GM12878 (cell line): Measurements from ENCODE around the gene LRRC8B. TPM values are rescaled to one million over a fixed set of nuclear protein-coding genes. Genes with fewer than 3 reads are reported as not detected.

Experiments used
- ATAC-seq: fragments of 200-7000 bp; cut with Tn5 transposase; 3 replicates; pipeline ENCODE4 v1.9.1; 2020; ENCODE audit warnings: mild to moderate bottlenecking, moderate library complexity
- BruUV-seq: library from RNA; stranded (reverse); fragments of 400-500 nt; replicated peaks from 2 replicates; lab custom pipeline; 2021; lab: Mats Ljungman, UMichigan
- CTCF ChIA-PET: fragments of 300-600 bp; sonication (Branson Sonifier 250); formaldehyde crosslinking; extraction: SDS; loops from one replicate; lab custom pipeline; 2021; ENCODE audit warnings: inconsistent platforms; lab: Yijun Ruan, JAX
- POLR2A ChIA-PET: fragments of 350-600 bp; formaldehyde crosslinking; extraction: SDS; loops from one replicate; lab custom pipeline; 2021; ENCODE audit warnings: inconsistent platforms; lab: Charles Lee
- RAD21 ChIA-PET: fragments of 300-600 bp; sonication (Branson Sonifier 250); formaldehyde crosslinking; loops from one replicate; lab custom pipeline; 2023; ENCODE audit warnings: antibody characterized with exemption; ENCODE audit not compliant: unreplicated experiment; lab: Charles Lee
- SMC1A ChIA-PET: fragments of 300-600 bp; sonication (Branson Sonifier 250); formaldehyde crosslinking; loops from one replicate; lab custom pipeline; 2023; ENCODE audit not compliant: unreplicated experiment, uncharacterized antibody; lab: Charles Lee
- DNase-seq: peaks from one replicate; pipeline ENCODE4 v3.0.0-alpha.2; 2011; ENCODE audit warnings: low read depth, low spot score
- FAIRE-seq: peaks from 3 replicates; lab custom pipeline; 2011; peaks lifted over from hg19 to GRCh38; lab: Jason Lieb, UNC
- H2AFZ ChIP-seq: 2 replicates; pipeline ENCODE4 v1.6.0; 2011; ENCODE audit warnings: low read depth, low read length, control low read depth; ENCODE audit not compliant: control insufficient read depth
- H3K27ac ChIP-seq: 2 replicates; pipeline ENCODE4 v1.5.1; 2011; ENCODE audit warnings: control low read depth; ENCODE audit not compliant: control insufficient read depth, insufficient read depth
- H3K27me3 ChIP-seq, 2 experiments: replicated peaks in 1 of 2; 2 replicates each; pipeline versions ENCODE4 v1.6.0 to v1.6.1; 2011; ENCODE audit warnings: low read length in 1 of 2; ENCODE audit not compliant: control insufficient read depth in 2 of 2, insufficient read depth in 2 of 2
- H3K36me3 ChIP-seq, 2 experiments: 2 replicates each; pipeline ENCODE4 v1.5.1; 2011; ENCODE audit warnings: low read length in 1 of 2; ENCODE audit not compliant: control insufficient read depth in 2 of 2, insufficient read depth in 2 of 2
- H3K4me1 ChIP-seq: 2 replicates; pipeline ENCODE4 v1.6.1; 2011; ENCODE audit warnings: mild to moderate bottlenecking, low read length, moderate library complexity, mixed read lengths; ENCODE audit not compliant: control insufficient read depth, insufficient read depth
- H3K4me2 ChIP-seq: 2 replicates; pipeline ENCODE4 v1.6.0; 2011; ENCODE audit warnings: control low read depth; ENCODE audit not compliant: control insufficient read depth, insufficient read depth
- H3K4me3 ChIP-seq: fragments of 200-600 bp; sonication (generic); 2 replicates; pipeline ENCODE4 v1.5.1; 2016
- H3K79me2 ChIP-seq: 2 replicates; pipeline ENCODE4 v1.6.0; 2011; ENCODE audit warnings: low read length; ENCODE audit not compliant: control insufficient read depth, insufficient read depth
- H3K9ac ChIP-seq: 2 replicates; pipeline ENCODE4 v1.8.0; 2011; ENCODE audit warnings: low read length, control low read depth, mixed read lengths; ENCODE audit not compliant: control insufficient read depth, insufficient read depth
- H3K9me3 ChIP-seq: replicated peaks from 3 replicates; pipeline ENCODE4 v1.5.1; 2011; ENCODE audit warnings: mild to moderate bottlenecking, low read length; ENCODE audit not compliant: control insufficient read depth, insufficient read depth
- H4K20me1 ChIP-seq: 2 replicates; pipeline ENCODE4 v1.6.0; 2011; ENCODE audit not compliant: control insufficient read depth, insufficient read depth
- CTCF ChIP-seq, 3 experiments: IDR thresholded peaks in 2 of 3; conservative IDR thresholded peaks in 1 of 3; 2 replicates each; pipeline ENCODE4 v1.5.1; 2011; ENCODE audit warnings: low read depth in 3 of 3, low read length in 3 of 3, mild to moderate bottlenecking in 3 of 3, control low read depth in 2 of 3, moderate library complexity in 2 of 3, inconsistent platforms in 1 of 3, mixed read lengths in 1 of 3; ENCODE audit not compliant: control insufficient read depth in 2 of 3, insufficient read depth in 1 of 3; ENCODE audit errors: extremely low read depth in 1 of 3
- NFIC ChIP-seq: IDR thresholded peaks from 2 replicates; pipeline ENCODE4 v1.6.1; 2012; ENCODE audit warnings: low read depth, mild to moderate bottlenecking, inconsistent platforms, low read length, moderate library complexity
- NR2C2 ChIP-seq: IDR thresholded peaks from 2 replicates; pipeline ENCODE4 v1.6.1; 2011; ENCODE audit warnings: borderline replicate concordance, low read depth; ENCODE audit not compliant: control insufficient read depth, insufficient read length
- RAD21 ChIP-seq: IDR thresholded peaks from 2 replicates; pipeline ENCODE4 v1.6.1; 2011; ENCODE audit warnings: mild to moderate bottlenecking, low read depth, low read length, moderate library complexity; ENCODE audit not compliant: insufficient read depth
- WGBS: methylation state at CpG from one replicate; pipeline ENCODE4 v1.1.6; 2016; ENCODE audit warnings: low lambda C conversion rate; ENCODE audit not compliant: insufficient replicate concordance, insufficient coverage; ENCODE audit errors: missing lambda C conversion rate; 5-methylcytosine and 5-hydroxymethylcytosine counted together
- in situ Hi-C: fragments of 300-500 bp; cut with MboI; formaldehyde crosslinking; loops from 9 replicates; pipeline ENCODE4 v1.14.3; 2018; ENCODE audit warnings: mixed read lengths
- intact Hi-C: fragments of 100-400 bp; cut with micrococcal nuclease; formaldehyde crosslinking; loops from one replicate; pipeline ENCODE4 v1.14.2; 2022; ENCODE audit not compliant: unreplicated experiment
- polyA plus RNA-seq, 11 experiments: library from polyadenylated mRNA; depleted of rRNA in 4 of 11; unstranded in 6 of 11; stranded (reverse) in 5 of 11; fragments of >200 nt; fragmentation: Nextera tagmentation in 4 of 11; fragmentation: Illumina TruSeq in 1 of 11; extraction: Ambion mirVana in 4 of 11; extraction: Trizol in 1 of 11; gene quantifications; 1 replicate in 1 of 11; 2 replicates in 10 of 11; pipeline versions ENCODE4 v1.2.1 to v1.2.3, GENCODE V29; 2011 to 2016; ENCODE audit warnings: inconsistent platforms in 2 of 11, missing spikeins in 2 of 11, low read depth in 1 of 11
- total RNA-seq, 4 experiments: library from RNA; depleted of rRNA in 3 of 4; stranded (reverse); fragments of >200 nt in 3 of 4; fragmentation: Illumina TruSeq in 1 of 4; extraction: Trizol in 1 of 4; gene quantifications; 2 replicates each; pipeline versions ENCODE4 v1.2.1 to v1.2.3, GENCODE V29; 2013 to 2021
- TF ChIP-seq, protein P1 (sequence below): fragments of 450-650 bp; IDR thresholded peaks from 2 replicates; pipeline ENCODE4 v1.6.1; 2014; ENCODE audit warnings: mild to moderate bottlenecking
- TF ChIP-seq, protein P2 (sequence below): fragments of 450-650 bp; conservative IDR thresholded peaks from 2 replicates; pipeline ENCODE4 v1.6.1; 2017; ENCODE audit warnings: mild to moderate bottlenecking, moderate library complexity

The LRRC8B gene
- total and polyA plus RNA-seq, 10 of the 15 experiments (the other 5 are each of a cell fraction or from before 2014, with no cell fraction given), result 1.3 to 9.2 (median 5.4) TPM

- POLR2A ChIA-PET, result interaction anchor here (0.7 to 1.3 kb wide), 3 partner anchors 8 to 1644 kb away, joined by 4 to 6 read pairs (median 4); no protein-coding TSS in a partner anchor
- BruUV-seq, result no TSS peak
- Histone ChIP-seq H3K27me3 (no peaks in the 10 kb centered on the region), H3K36me3 (no peaks in the 10 kb centered on the region), H3K4me2 (no peak overlapping the region), H4K20me1 (no peaks in the 10 kb centered on the region), H3K9ac (no peak overlapping the region), H2AFZ (no peak overlapping the region), H3K27ac (no peak overlapping the region)
- RAD21 ChIA-PET, result interaction anchor here (1.0 to 2.8 kb wide), 4 partner anchors 13 to 140 kb away, joined by 3 to 12 read pairs (median 4); no protein-coding TSS in a partner anchor
- FAIRE-seq, result peak; percentile 35
- CTCF ChIA-PET, result interaction anchor here (0.6 to 19.0 kb wide), 12 partner anchors 8 to 139 kb away, joined by 3 to 369 read pairs (median 4); no protein-coding TSS in a partner anchor
- DNase-seq, result no peak
- ATAC-seq, result no peak
- WGBS, result 72% methylated on average over 3 of the region's 3 CpGs
- intact Hi-C loops, result no loop called here
- TF ChIP-seq NFIC, result no peak
- peak in 1 of 3 experiments; percentile 17; a peak in 1 of 6 replicates for TF ChIP-seq CTCF (IDR thresholded peaks at IDR 0.05 in 2 of 3, conservative IDR thresholded peaks at IDR 0.05 in 1 of 3; ENCODE audit: control insufficient read depth in 2 of 3, extremely low read depth in 1 of 3, insufficient read depth in 1 of 3, low read depth in 3 of 3, low read length in 3 of 3)
- TF ChIP-seq, protein P1, sequence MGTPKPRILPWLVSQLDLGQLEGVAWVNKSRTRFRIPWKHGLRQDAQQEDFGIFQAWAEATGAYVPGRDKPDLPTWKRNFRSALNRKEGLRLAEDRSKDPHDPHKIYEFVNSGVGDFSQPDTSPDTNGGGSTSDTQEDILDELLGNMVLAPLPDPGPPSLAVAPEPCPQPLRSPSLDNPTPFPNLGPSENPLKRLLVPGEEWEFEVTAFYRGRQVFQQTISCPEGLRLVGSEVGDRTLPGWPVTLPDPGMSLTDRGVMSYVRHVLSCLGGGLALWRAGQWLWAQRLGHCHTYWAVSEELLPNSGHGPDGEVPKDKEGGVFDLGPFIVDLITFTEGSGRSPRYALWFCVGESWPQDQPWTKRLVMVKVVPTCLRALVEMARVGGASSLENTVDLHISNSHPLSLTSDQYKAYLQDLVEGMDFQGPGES, result no peak
- peak; percentile 15; the same call in 1 of the 2 replicates for TF ChIP-seq RAD21
- TF ChIP-seq, protein P2, sequence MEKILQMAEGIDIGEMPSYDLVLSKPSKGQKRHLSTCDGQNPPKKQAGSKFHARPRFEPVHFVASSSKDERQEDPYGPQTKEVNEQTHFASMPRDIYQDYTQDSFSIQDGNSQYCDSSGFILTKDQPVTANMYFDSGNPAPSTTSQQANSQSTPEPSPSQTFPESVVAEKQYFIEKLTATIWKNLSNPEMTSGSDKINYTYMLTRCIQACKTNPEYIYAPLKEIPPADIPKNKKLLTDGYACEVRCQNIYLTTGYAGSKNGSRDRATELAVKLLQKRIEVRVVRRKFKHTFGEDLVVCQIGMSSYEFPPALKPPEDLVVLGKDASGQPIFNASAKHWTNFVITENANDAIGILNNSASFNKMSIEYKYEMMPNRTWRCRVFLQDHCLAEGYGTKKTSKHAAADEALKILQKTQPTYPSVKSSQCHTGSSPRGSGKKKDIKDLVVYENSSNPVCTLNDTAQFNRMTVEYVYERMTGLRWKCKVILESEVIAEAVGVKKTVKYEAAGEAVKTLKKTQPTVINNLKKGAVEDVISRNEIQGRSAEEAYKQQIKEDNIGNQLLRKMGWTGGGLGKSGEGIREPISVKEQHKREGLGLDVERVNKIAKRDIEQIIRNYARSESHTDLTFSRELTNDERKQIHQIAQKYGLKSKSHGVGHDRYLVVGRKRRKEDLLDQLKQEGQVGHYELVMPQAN, result no peak
- no peak for TF ChIP-seq NR2C2
- TF ChIP-seq, all 136 proteins: peak for 2
- Histone ChIP-seq H3K9me3 (peaks cover 1% of the 10 kb centered on the region; the same call in 1 of the 3 replicates), H3K79me2 (no peaks in the 10 kb centered on the region), H3K4me3 (no peak overlapping the region), H3K4me1 (no peaks in the 10 kb centered on the region; the same call in 1 of the 2 replicates)
- in situ Hi-C loops, result no loop called here
- SMC1A ChIA-PET, result interaction anchor here (0.6 to 20.4 kb wide), 7 partner anchors 9 to 159 kb away, joined by 3 to 391 read pairs (median 4); no protein-coding TSS in a partner anchor
These were observed 98.3 kb downstream of the LRRC8B start for GRCh38 chr1:89622895-89623294.
